ENCODE data around the gene KCNMB2.

DNA sequence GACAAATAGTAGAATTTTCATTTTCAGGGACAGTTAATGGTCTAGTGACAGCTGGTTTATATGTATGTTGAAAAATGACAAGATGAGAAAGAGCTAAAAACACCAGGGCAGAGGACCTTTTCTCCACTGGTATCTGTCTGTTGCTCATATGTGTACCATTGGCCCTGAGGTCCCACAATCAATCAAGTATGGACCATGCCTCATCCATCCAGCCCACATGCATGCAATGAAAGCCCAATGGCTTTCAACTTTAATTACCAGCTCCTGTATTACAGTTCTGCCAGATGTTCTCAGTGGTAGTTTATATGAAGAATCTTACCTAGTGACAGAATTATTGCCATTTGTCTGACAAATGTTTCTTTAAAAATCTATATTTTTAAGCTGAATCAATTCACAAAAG is 301.3 kb downstream of the KCNMB2 start:
- TF ChIP-seq, protein P1, sequence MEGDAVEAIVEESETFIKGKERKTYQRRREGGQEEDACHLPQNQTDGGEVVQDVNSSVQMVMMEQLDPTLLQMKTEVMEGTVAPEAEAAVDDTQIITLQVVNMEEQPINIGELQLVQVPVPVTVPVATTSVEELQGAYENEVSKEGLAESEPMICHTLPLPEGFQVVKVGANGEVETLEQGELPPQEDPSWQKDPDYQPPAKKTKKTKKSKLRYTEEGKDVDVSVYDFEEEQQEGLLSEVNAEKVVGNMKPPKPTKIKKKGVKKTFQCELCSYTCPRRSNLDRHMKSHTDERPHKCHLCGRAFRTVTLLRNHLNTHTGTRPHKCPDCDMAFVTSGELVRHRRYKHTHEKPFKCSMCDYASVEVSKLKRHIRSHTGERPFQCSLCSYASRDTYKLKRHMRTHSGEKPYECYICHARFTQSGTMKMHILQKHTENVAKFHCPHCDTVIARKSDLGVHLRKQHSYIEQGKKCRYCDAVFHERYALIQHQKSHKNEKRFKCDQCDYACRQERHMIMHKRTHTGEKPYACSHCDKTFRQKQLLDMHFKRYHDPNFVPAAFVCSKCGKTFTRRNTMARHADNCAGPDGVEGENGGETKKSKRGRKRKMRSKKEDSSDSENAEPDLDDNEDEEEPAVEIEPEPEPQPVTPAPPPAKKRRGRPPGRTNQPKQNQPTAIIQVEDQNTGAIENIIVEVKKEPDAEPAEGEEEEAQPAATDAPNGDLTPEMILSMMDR (IDR thresholded peaks at IDR 0.05): no peak
- TF ChIP-seq POLR2A (IDR thresholded peaks at IDR 0.05): no peak

Measured in upper lobe of left lung (tissue), 4 donors.